Measurements from ENCODE around the gene SMG1. TPM values are rescaled to one million over a fixed set of nuclear protein-coding genes. Genes with fewer than 3 reads are reported as not detected.
"Not testable (repeated sequence)": the region's sequence is repeated elsewhere in the genome, so short reads cannot be mapped to it uniquely, and the experiment has no call there.

The SMG1 gene
- total RNA-seq, 2 donors from 2014 or later = 100 to 113 TPM

GRCh38 chr16:18877259-18877658, 48.9 kb downstream of the SMG1 start:
- H3K27me3 ChIP-seq (ENCODE audit: control insufficient read depth, insufficient read depth, low read length, poor library complexity, severe bottlenecking); H3K4me3 Mint-ChIP-seq; H3K9me3 ChIP-seq (ENCODE audit: control insufficient read depth, low read length); H3K4me3 ChIP-seq (ENCODE audit: low read length); H3K9me3 Mint-ChIP-seq; H3K4me1 Mint-ChIP-seq; H3K27ac ChIP-seq (ENCODE audit: low read depth, low read length); H3K27me3 Mint-ChIP-seq (ENCODE audit: insufficient read depth); H3K9ac ChIP-seq (ENCODE audit: extremely low read depth, low read length, poor library complexity, severe bottlenecking); DNase-seq; H3K4me1 ChIP-seq (ENCODE audit: control insufficient read depth, insufficient read depth, low read length); H3K27ac Mint-ChIP-seq: not testable (repeated sequence)
- WGBS, 2 experiments (ENCODE audit: insufficient coverage in 1 of 2, insufficient read length in 1 of 2) = 92 to 93% methylated on average over 2 to 3 of the region's 4 CpGs
- H3K36me3 ChIP-seq (ENCODE audit: control insufficient read depth, insufficient read depth, low read length) = peaks cover 44% of the 10 kb centered on the region
- peaks cover 52% of the 10 kb centered on the region for H3K36me3 Mint-ChIP-seq (ENCODE audit: low read depth)

GRCh38 chr16:18876301-18876700, 49.9 kb downstream of the SMG1 start:
- not testable (repeated sequence) for H3K27ac ChIP-seq (ENCODE audit: low read depth, low read length); DNase-seq; H3K9me3 ChIP-seq (ENCODE audit: control insufficient read depth, low read length); H3K4me1 Mint-ChIP-seq; H3K27ac Mint-ChIP-seq; H3K27me3 ChIP-seq (ENCODE audit: control insufficient read depth, insufficient read depth, low read length, poor library complexity, severe bottlenecking); H3K9me3 Mint-ChIP-seq; H3K4me1 ChIP-seq (ENCODE audit: control insufficient read depth, insufficient read depth, low read length); H3K4me3 ChIP-seq (ENCODE audit: low read length); H3K4me3 Mint-ChIP-seq; H3K9ac ChIP-seq (ENCODE audit: extremely low read depth, low read length, poor library complexity, severe bottlenecking); H3K27me3 Mint-ChIP-seq (ENCODE audit: insufficient read depth)
- H3K36me3 Mint-ChIP-seq (ENCODE audit: low read depth) = peaks cover 51% of the 10 kb centered on the region
- WGBS, 2 experiments (ENCODE audit: insufficient coverage in 1 of 2, insufficient read length in 1 of 2) = 100% methylated on average over 3 of the region's 5 CpGs; no CpG with 5 or more reads in 1 of the 2 experiments
- peaks cover 41% of the 10 kb centered on the region for H3K36me3 ChIP-seq (ENCODE audit: control insufficient read depth, insufficient read depth, low read length)

- H3K9me3 ChIP-seq (ENCODE audit: control insufficient read depth, low read length); H3K27me3 Mint-ChIP-seq (ENCODE audit: insufficient read depth); H3K4me3 Mint-ChIP-seq; DNase-seq; H3K4me3 ChIP-seq (ENCODE audit: low read length); H3K9ac ChIP-seq (ENCODE audit: extremely low read depth, low read length, poor library complexity, severe bottlenecking); H3K4me1 Mint-ChIP-seq; H3K4me1 ChIP-seq (ENCODE audit: control insufficient read depth, insufficient read depth, low read length); H3K9me3 Mint-ChIP-seq; H3K27me3 ChIP-seq (ENCODE audit: control insufficient read depth, insufficient read depth, low read length, poor library complexity, severe bottlenecking); H3K27ac ChIP-seq (ENCODE audit: low read depth, low read length); H3K27ac Mint-ChIP-seq: not testable (repeated sequence)
- WGBS, 2 experiments (ENCODE audit: insufficient coverage in 1 of 2, insufficient read length in 1 of 2) = 91% methylated on average over 2 of the region's 2 CpGs; no CpG with 5 or more reads in 1 of the 2 experiments
- peaks cover 52% of the 10 kb centered on the region for H3K36me3 Mint-ChIP-seq (ENCODE audit: low read depth)
- H3K36me3 ChIP-seq (ENCODE audit: control insufficient read depth, insufficient read depth, low read length) = peaks cover 47% of the 10 kb centered on the region
These were observed 57.0 kb downstream of the SMG1 start for GRCh38 chr16:18869043-18869771.

GRCh38 chr16:18866277-18866823, 59.9 kb downstream of the SMG1 start:
- not testable (repeated sequence) for H3K4me3 ChIP-seq (ENCODE audit: low read length); H3K27ac ChIP-seq (ENCODE audit: low read depth, low read length); H3K27ac Mint-ChIP-seq; H3K4me1 ChIP-seq (ENCODE audit: control insufficient read depth, insufficient read depth, low read length); DNase-seq; H3K9ac ChIP-seq (ENCODE audit: extremely low read depth, low read length, poor library complexity, severe bottlenecking); H3K9me3 ChIP-seq (ENCODE audit: control insufficient read depth, low read length); H3K27me3 Mint-ChIP-seq (ENCODE audit: insufficient read depth); H3K4me1 Mint-ChIP-seq; H3K27me3 ChIP-seq (ENCODE audit: control insufficient read depth, insufficient read depth, low read length, poor library complexity, severe bottlenecking); H3K4me3 Mint-ChIP-seq; H3K9me3 Mint-ChIP-seq
- peaks cover 44% of the 10 kb centered on the region for H3K36me3 Mint-ChIP-seq (ENCODE audit: low read depth)
- 100% methylated on average over 1 of the region's 2 CpGs; no CpG with 5 or more reads in 1 of the 2 experiments for WGBS, 2 experiments (ENCODE audit: insufficient coverage in 1 of 2, insufficient read length in 1 of 2)
- H3K36me3 ChIP-seq (ENCODE audit: control insufficient read depth, insufficient read depth, low read length) = peaks cover 46% of the 10 kb centered on the region

- H3K9me3 Mint-ChIP-seq; H3K27ac ChIP-seq (ENCODE audit: low read depth, low read length); H3K27me3 Mint-ChIP-seq (ENCODE audit: insufficient read depth); H3K4me1 Mint-ChIP-seq; H3K27me3 ChIP-seq (ENCODE audit: control insufficient read depth, insufficient read depth, low read length, poor library complexity, severe bottlenecking); H3K9me3 ChIP-seq (ENCODE audit: control insufficient read depth, low read length); H3K4me1 ChIP-seq (ENCODE audit: control insufficient read depth, insufficient read depth, low read length); DNase-seq; H3K27ac Mint-ChIP-seq; H3K9ac ChIP-seq (ENCODE audit: extremely low read depth, low read length, poor library complexity, severe bottlenecking); H3K4me3 Mint-ChIP-seq; H3K4me3 ChIP-seq (ENCODE audit: low read length): not testable (repeated sequence)
- peaks cover 32% of the 10 kb centered on the region for H3K36me3 ChIP-seq (ENCODE audit: control insufficient read depth, insufficient read depth, low read length)
- peaks cover 40% of the 10 kb centered on the region for H3K36me3 Mint-ChIP-seq (ENCODE audit: low read depth)
These were observed 63.3 kb downstream of the SMG1 start for GRCh38 chr16:18862891-18863290.

Data from endodermal cell (in vitro differentiated cells).